Right lobe of liver (tissue), 6 donors: Measurements from ENCODE around the gene GID8. TPM values are rescaled to one million over a fixed set of nuclear protein-coding genes. Genes with fewer than 3 reads are reported as not detected.

Experiments
- ATAC-seq, 4 donors: fragments of 200-7000 bp; cut with Tn5 transposase; one replicate each; pipeline ENCODE4 v1.9.1; 2020; ENCODE audit warnings: mild to moderate bottlenecking in 4 of 4, moderate library complexity in 4 of 4
- DNase-seq, 3 donors: peaks; one replicate each; pipeline ENCODE4 v3.0.0-alpha.2; 2020
- H3K27ac ChIP-seq, 3 donors: fragments of 200-600 bp; one replicate each; pipeline ENCODE4 v1.8.0; 2022
- H3K27me3 ChIP-seq, 2 donors: fragments of 200-600 bp; one replicate each; pipeline ENCODE4 v1.8.0; 2022
- H3K36me3 ChIP-seq, 4 donors: fragments of 200-600 bp; sonication (generic) in 1 of 4; one replicate each; pipeline versions ENCODE4 v1.5.1 to v1.8.0; 2017 to 2022; ENCODE audit warnings: control low read depth in 1 of 4
- H3K4me1 ChIP-seq, 4 donors: fragments of 200-600 bp; sonication (generic) in 1 of 4; one replicate each; pipeline versions ENCODE4 v1.5.1 to v1.8.0; 2017 to 2022; ENCODE audit warnings: control low read depth in 1 of 4
- H3K4me3 ChIP-seq, 3 donors: fragments of 200-600 bp; one replicate each; pipeline ENCODE4 v1.8.0; 2022
- H3K9me3 ChIP-seq, 4 donors: fragments of 200-600 bp; sonication (generic) in 1 of 4; one replicate each; pipeline versions ENCODE4 v1.5.1 to v1.8.0; 2017 to 2022; ENCODE audit warnings: control low read depth in 1 of 4
- POLR2A ChIP-seq: fragments of 450-650 bp; IDR thresholded peaks from one replicate; pipeline ENCODE4 v1.6.1; 2017; ENCODE audit warnings: antibody characterized with exemption, mild to moderate bottlenecking
- WGBS: methylation state at CpG from one replicate; pipeline ENCODE4 v1.1.6; 2018; ENCODE audit warnings: low coverage, low lambda C conversion rate; ENCODE audit not compliant: insufficient coverage; ENCODE audit errors: missing lambda C conversion rate; 5-methylcytosine and 5-hydroxymethylcytosine counted together
- intact Hi-C, 2 donors: fragments of 100-400 bp; cut with DNase I; formaldehyde crosslinking; loops; one replicate each; pipeline versions ENCODE4 v1.11.2 to v1.14.1; 2022
- total RNA-seq, 6 experiments: library from RNA; depleted of rRNA in 2 of 6; stranded (reverse); fragments of >200 nt in 2 of 6; fragmentation: NEBNext Ultra II Directional in 3 of 6; extraction: Animal tissue kit (Norgen Biotek cat#: 25700) in 3 of 6; gene quantifications; one replicate each; pipeline versions ENCODE4 v1.1.0 to v1.2.4, GENCODE V29; 2016 to 2023
- TF ChIP-seq, protein P1 (sequence below), 4 donors: fragments of 200-600 bp in 3 of 4; fragments of 450-650 bp in 1 of 4; IDR thresholded peaks; one replicate each; pipeline versions ENCODE4 v1.5.1 to v1.8.0; 2016 to 2022; ENCODE audit warnings: antibody characterized with exemption in 4 of 4, mild to moderate bottlenecking in 2 of 4
- donor health status: DM: no; HTN: yes; CAD: no.
- donor health status: DM: no; HTN: no; CAD: no.
- donor health status: DM: no; HTN: no; CAD: no.
- donor health status: DM: no; HTN: yes; CAD: no.
- donor health status: DM: no; HTN: yes; CAD: no.

The GID8 gene
- total RNA-seq, 6 experiments from 2014 or later: 12.6 to 18.9 (median 15.1) TPM

GRCh38 chr20:62986257-62986800 is 48.4 kb downstream of the GID8 start:
- H3K27me3 ChIP-seq: no peaks in the 10 kb centered on the region
- H3K9me3 ChIP-seq: no peaks in the 10 kb centered on the region
- no peak for DNase-seq
- no peaks in the 10 kb centered on the region for H3K36me3 ChIP-seq
- TF ChIP-seq, protein P1, sequence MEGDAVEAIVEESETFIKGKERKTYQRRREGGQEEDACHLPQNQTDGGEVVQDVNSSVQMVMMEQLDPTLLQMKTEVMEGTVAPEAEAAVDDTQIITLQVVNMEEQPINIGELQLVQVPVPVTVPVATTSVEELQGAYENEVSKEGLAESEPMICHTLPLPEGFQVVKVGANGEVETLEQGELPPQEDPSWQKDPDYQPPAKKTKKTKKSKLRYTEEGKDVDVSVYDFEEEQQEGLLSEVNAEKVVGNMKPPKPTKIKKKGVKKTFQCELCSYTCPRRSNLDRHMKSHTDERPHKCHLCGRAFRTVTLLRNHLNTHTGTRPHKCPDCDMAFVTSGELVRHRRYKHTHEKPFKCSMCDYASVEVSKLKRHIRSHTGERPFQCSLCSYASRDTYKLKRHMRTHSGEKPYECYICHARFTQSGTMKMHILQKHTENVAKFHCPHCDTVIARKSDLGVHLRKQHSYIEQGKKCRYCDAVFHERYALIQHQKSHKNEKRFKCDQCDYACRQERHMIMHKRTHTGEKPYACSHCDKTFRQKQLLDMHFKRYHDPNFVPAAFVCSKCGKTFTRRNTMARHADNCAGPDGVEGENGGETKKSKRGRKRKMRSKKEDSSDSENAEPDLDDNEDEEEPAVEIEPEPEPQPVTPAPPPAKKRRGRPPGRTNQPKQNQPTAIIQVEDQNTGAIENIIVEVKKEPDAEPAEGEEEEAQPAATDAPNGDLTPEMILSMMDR (IDR thresholded peaks at IDR 0.05): no peak
- TF ChIP-seq POLR2A: no peak
- peak in 1 of 4 donors; percentile 19 for ATAC-seq
- H3K4me3 ChIP-seq: no peak overlapping the region
- WGBS: 48% methylated on average over 6 of the region's 6 CpGs
- H3K4me1 ChIP-seq: no peaks in the 10 kb centered on the region
- intact Hi-C loops: no loop called here
- H3K27ac ChIP-seq: no peak overlapping the region

- 49% methylated on average over 7 of the region's 10 CpGs for WGBS
Measured at GRCh38 chr20:62987114-62987513, 49.2 kb downstream of the GID8 start.

GRCh38 chr20:62989201-62989601 is 51.3 kb downstream of the GID8 start:
- WGBS: 29% methylated on average over 8 of the region's 11 CpGs
- Histone ChIP-seq H3K4me3 (no peak overlapping the region), H3K4me1 (no peaks in the 10 kb centered on the region), H3K36me3 (no peaks in the 10 kb centered on the region), H3K27ac (no peak overlapping the region), H3K27me3 (no peaks in the 10 kb centered on the region), H3K9me3 (no peaks in the 10 kb centered on the region)
- no peak for DNase-seq
- TF ChIP-seq, protein P1 (IDR thresholded peaks at IDR 0.05): no peak
- TF ChIP-seq POLR2A: no peak
- intact Hi-C loops: no loop called here
- ATAC-seq: no peak

More at GRCh38 chr20:62987114-62987513, 49.2 kb downstream of the GID8 start:
- no peak overlapping the region for H3K27ac ChIP-seq
- H3K27me3 ChIP-seq: no peaks in the 10 kb centered on the region
- TF ChIP-seq, protein P1 (IDR thresholded peaks at IDR 0.05): no peak
- no peak for TF ChIP-seq POLR2A
- intact Hi-C loops: no loop called here
- DNase-seq (no peak), ATAC-seq (no peak)
- H3K4me3 ChIP-seq: no peak overlapping the region
- H3K9me3 ChIP-seq: no peaks in the 10 kb centered on the region
- H3K4me1 ChIP-seq: no peaks in the 10 kb centered on the region
- H3K36me3 ChIP-seq: no peaks in the 10 kb centered on the region

DNA sequence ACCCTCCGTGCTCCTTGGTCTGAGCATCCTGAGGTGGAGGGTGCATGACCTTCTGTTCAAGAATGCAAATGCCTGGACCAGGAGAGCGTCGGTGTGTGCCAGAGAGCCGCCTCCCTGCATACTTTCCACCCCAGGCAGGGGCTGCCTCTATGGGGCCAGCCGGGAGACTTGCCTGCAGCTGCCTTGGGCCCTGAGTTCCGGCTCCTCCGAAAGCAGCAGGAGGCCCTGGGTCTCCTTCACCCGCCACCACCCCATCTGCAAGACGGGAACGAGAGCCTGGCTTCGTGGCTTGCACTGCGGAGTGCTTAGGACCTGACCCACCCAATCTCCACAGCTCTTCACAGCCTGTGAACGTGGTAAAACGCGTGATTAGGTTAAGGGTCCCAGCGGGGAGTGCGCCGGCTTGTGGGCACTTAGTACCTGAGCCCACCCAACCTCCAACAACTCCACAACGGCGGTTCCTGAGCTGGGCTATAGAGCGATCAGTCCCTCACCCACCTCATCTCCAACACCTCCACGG is 52.4 kb downstream of the GID8 start:
- no CpG with 5 or more reads among the region's 22 CpGs for WGBS
- Histone ChIP-seq H3K4me1 (no peaks in the 10 kb centered on the region), H3K4me3 (no peak overlapping the region), H3K27me3 (no peaks in the 10 kb centered on the region), H3K27ac (no peak overlapping the region), H3K9me3 (no peaks in the 10 kb centered on the region), H3K36me3 (no peaks in the 10 kb centered on the region)
- DNase-seq (no peak), ATAC-seq (peak in 1 of 4 donors; percentile 7)
- intact Hi-C loops: no loop called here
- TF ChIP-seq POLR2A: no peak
- TF ChIP-seq, protein P1 (IDR thresholded peaks at IDR 0.05): no peak
